Hematopoietic multipotent progenitor cell treated with erythropoietin and hydrocortisone succinate and interleukin-3 and kit ligand, for 8 days (in vitro differentiated cells): ENCODE data around the gene PDLIM3.

Experiments
- DNase-seq: peaks from one replicate; pipeline ENCODE4 v3.0.0-alpha.2; 2015

PDLIM3 gene

DNA sequence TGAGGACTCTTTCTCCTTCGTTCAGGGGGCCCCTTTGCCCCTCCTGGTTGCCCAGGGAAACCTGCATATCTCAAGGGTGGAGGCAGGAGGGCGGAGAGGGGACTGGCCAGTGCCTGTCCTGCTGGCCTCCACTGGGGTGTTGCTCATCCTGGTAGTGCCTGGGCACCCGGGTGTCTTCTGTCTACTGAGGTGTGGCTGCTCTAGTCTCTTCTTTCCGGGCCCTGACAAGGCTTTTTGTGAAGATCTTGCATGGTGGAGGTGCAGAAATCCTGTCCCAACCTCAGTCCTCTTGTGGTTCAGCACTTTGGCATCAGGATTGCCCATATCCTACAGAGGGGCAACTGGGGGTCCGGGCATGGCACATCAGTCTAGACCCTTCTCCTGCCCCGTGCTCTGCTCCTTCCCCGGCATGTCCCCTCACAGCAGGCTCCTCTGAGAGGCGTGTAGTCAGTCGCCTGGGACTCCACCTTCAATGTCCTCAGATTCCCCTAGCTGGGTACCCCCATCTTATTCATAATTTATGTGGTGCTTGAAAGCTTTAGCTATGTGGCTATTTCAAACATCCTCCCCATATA, 65.6 kb downstream of the PDLIM3 start:
- no peak for DNase-seq

DNA sequence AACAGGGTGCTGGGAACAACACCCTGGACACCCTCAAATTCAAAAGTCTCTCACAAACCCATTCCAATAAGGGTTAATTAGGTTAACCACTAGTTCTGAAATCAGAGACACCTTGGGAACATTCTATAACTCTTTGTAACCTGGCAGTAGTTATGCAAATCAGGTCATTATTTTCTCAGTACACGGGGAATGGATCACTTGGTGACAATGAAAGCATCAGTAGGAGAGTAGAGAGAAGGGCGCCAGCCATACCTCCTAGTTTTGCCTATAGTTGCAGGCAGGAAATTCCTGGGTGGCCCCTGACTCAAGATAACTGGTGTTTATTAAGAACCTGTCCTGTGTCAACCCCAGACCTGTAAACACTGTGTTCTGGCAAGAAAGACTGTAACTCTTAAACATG, 66.3 kb downstream of the PDLIM3 start:
- no peak for DNase-seq

DNA sequence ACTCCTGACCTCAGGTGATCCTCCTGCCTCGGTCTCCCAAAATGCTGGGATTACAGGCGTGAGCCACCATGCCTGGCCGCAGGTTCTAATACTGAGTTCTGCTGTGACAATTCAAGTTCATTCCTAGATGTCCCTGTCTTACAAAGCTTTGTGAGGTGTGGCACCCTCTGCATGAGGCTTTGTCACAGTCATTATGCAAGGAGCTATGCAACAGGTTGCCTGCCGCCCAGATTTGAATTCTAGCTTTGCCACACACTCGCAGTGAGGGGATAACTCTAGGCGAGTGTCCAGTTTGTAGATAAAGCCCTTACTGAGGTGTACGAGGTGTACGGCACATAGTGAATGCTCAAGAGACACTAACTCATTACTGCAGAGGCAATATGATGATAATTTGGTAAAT, 67.3 kb downstream of the PDLIM3 start:
- no peak for DNase-seq

DNA sequence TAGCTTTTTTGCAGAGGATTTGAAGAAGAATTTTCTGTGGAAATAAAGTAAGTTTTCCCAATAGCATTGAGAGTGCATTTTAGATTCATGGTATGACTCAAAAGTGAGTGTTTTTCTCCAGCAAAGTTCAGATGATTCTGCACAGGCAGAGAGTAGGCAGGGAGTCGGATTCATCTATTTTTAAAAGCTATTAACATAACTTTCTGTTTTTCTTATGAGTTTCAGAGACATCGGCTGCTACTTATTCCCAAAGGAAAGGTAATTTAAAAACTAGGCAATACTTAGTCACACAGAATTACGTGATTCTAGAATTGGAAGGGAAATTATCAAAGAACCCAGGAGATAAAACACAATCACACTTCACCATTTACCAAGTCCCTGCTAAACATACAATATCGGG, 68.2 kb downstream of the PDLIM3 start:
- DNase-seq, result no peak

DNA sequence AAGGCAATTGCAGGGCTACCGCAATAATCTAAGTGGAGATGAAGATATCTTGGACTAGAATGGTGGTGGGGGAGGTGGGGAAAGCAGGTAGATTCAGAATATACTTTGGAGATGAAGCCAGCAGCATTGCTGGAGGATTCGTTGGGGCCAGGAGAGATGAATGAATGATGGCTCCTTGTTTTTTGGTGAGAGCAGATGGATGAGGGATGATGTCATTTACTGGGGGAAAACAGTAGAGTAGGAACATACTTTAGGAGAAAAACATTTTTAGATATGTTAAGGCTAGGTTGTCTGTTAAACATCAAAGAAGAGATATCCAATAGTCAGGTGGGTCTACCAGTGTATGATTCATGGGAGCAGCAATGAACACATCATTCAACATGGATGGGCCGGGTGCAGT, 69.6 kb downstream of the PDLIM3 start:
- DNase-seq, result no peak

DNA sequence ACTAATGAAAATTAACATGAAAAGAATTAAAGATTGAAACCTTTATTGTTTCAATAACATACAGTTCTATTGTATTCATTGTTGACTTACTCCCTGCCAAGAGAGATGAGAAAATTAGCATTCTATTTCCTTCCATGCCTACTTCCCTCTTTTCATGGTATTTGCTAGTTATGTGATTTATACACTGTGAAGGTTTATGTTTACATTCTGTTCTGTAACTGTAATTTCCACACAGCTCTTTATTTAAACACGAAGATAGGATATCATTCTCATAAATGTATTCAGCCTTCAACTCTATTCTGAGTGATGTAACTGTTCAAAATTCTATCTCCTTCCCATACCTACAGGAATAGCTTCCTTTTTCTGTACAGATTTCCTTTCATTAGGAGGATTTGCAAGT, 70.4 kb downstream of the PDLIM3 start:
- DNase-seq, result no peak

DNA sequence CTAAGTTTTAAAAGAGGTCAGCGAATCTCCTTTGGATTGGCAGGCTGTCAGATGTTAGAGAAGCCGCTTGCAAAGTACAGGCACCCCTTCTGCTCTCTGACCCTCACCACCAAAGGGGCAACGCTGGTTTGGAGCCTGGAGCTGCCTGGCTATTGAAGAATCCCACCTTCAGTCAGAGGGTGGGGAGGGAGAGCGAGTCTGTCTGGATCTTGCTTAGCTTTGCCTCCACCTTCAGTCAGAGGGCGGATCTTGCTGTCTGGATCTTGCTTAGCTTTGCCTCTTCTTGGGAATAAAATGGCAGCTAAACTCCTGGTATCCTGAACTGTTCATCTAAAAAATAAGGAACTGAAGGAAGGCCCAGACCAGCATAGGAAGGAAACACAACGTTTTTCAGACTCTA, 71.1 kb downstream of the PDLIM3 start:
- DNase-seq, result no peak

DNA sequence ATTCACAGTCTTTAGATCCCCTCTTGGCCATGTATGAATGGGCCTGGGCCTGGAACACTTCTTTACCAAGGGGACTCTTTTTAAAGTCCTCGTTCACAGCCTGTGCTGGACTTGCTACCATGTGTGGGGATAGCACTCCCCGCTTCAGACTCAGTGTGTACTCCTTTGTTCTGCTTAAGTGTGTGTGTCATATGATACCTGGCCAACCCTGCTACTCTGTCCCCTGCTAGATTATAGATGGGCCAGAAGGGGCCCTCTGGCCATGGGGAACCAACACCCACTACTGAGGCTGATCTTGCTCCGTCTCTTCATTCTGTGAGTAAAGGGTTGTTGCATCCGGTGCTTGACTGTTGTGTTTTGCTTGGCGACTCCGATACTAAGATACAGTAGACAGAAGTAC, 71.8 kb downstream of the PDLIM3 start:
- DNase-seq, result no peak

DNA sequence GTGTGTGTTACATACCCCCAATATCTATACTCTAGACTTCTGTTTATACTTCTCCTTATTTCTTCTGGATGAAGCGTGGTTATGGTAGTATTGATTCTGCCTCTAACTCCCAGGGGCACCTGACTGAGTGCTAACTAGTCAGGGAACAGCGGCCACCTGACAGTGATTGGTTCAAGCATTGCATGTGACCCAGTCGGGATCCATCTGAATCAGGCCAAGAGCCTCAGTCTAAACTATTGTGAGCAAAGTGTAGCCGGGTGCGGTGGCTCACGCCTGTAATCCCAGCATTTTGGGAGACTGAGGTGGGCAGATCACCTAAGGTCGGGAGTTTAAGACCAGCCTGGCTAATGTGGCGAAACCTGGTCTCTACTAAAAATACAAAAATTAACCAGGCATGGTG, 73.7 kb downstream of the PDLIM3 start:
- DNase-seq, result no peak

DNA sequence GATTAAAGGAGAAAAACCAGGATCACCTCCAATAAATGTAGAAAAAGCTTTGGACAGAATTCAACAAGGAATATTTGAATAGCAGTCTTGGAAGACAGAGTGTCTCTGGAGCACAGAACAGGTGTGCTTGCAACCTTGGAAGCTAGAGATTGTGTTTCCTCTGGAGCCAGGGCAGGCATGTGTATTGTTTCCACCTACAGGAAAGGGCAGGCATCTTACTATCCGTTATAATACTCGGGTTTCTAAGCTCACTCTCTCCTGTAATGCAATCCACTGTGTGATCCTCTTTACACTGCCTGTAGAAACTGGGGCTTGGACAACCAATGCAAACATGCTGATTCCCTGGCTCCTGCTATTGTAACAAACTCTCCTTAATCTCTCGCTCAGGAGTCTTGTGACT, 78.2 kb downstream of the PDLIM3 start:
- no peak for DNase-seq

DNA sequence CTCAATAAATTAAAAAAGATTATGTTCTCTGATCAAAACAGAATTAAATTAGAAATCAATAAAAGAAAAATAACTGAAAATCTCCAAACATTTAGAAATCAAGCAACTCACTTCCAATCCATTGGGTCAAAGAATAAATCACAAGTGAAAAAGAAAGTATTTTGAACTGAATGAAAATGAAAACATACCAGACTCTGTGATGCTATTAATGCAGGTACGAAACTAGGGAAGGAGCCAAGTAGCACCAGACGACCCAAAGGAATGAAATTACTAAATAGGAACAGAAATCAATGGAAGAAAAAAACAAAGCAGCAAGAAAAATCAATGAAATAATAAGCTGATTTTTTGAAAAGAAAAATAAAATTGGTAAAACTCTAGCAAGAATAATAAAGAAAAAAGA, 79.2 kb downstream of the PDLIM3 start:
- DNase-seq, result no peak
